WTC11 (cell line): Measurements from ENCODE around the gene OR1K1. TPM values are rescaled to one million over a fixed set of nuclear protein-coding genes. Genes with fewer than 3 reads are reported as not detected.

ENCODE experiments used
- CTCF ChIP-seq: fragments of 200-600 bp; IDR thresholded peaks from 2 replicates; pipeline ENCODE4 v1.8.0; 2022; ENCODE audit warnings: antibody characterized with exemption
- total RNA-seq: library from RNA; stranded (reverse); gene quantifications from 3 replicates; pipeline ENCODE4 v1.2.3, GENCODE V29; 2021

The OR1K1 gene
- total RNA-seq, 1 experiment from 2014 or later, result not detected

DNA sequence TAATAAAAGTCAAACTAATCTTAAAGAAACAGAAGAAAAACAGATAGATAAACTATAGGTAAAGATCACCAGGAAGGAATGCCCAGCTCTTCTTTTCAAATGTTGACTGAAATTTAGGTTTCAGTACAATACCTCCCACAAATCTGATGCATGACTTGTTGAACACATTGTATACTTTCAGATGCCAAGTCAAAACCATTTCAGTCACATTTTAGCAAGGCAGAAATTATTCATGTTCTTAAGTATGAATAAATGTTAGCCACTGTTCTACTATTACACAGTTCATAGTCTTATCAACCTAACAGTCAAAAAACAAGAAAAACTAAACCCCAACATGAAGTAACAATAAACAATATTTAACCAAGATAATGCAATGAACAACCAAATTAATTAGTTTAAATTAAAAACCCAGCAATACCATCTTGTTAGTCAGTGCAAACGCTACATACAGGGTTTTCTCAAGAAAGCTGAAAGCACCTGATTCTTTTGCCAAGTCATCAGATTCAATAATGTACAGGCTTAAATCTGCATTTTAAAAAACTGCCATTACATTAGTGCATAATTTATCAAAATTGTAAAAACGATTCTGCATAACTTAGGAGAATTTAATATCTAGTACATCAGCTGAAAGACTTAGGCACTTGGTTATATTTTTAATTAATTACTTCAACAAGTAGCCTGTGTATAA lies 48.5 kb downstream of the OR1K1 start (continued):
- no peak for TF ChIP-seq CTCF

Other genes starting within 250 kb of the OR1K1 start
- not detected in 3 replicates for gene OR1N2, start 247.0 kb upstream of the OR1K1 start, total RNA-seq
- gene OR1L8, start 216.7 kb upstream of the OR1K1 start, total RNA-seq, result not detected in 3 replicates
- not detected in 3 replicates for gene OR1Q1, start 185.4 kb upstream of the OR1K1 start, total RNA-seq
- not detected in 3 replicates for gene OR1B1, start 142.5 kb upstream of the OR1K1 start, total RNA-seq
- gene OR1L1, start 138.4 kb upstream of the OR1K1 start, total RNA-seq, result not detected in 3 replicates
- not detected in 3 replicates for gene OR1L3, start 125.0 kb upstream of the OR1K1 start, total RNA-seq
- gene OR1L4, start 76.1 kb upstream of the OR1K1 start, total RNA-seq, result not detected in 3 replicates
- gene OR1L6, start 57.8 kb upstream of the OR1K1 start, total RNA-seq, result not detected in 3 replicates
- gene OR5C1, start 11.2 kb upstream of the OR1K1 start, total RNA-seq, result not detected in 3 replicates
- gene PDCL, start 28.5 kb downstream of the OR1K1 start, total RNA-seq, result 19.4 to 21.7 TPM (median 20.5 TPM) in 3 replicates
- gene RC3H2, start 105.2 kb downstream of the OR1K1 start, total RNA-seq, result 36.0 to 38.3 TPM (median 37.5 TPM) in 3 replicates
- 8.2 to 9.6 TPM (median 9.0 TPM) in 3 replicates for gene ZBTB6, start 113.2 kb downstream of the OR1K1 start, total RNA-seq
- gene ZBTB26, start 131.4 kb downstream of the OR1K1 start, total RNA-seq, result 6.3 to 7.8 TPM (median 7.3 TPM) in 3 replicates
- gene RABGAP1, start 140.9 kb downstream of the OR1K1 start, total RNA-seq, result 38.1 to 42.9 TPM (median 41.1 TPM) in 3 replicates
- 0.63 to 0.66 TPM in 2 of 3 replicates, not detected in the other for gene GPR21, start 233.5 kb downstream of the OR1K1 start, total RNA-seq